ENCODE results near the gene CD160.
"Not testable (repeated sequence)": the region's sequence is repeated elsewhere in the genome, so short reads cannot be mapped to it uniquely, and the experiment has no call there.

CD160 gene

DNA sequence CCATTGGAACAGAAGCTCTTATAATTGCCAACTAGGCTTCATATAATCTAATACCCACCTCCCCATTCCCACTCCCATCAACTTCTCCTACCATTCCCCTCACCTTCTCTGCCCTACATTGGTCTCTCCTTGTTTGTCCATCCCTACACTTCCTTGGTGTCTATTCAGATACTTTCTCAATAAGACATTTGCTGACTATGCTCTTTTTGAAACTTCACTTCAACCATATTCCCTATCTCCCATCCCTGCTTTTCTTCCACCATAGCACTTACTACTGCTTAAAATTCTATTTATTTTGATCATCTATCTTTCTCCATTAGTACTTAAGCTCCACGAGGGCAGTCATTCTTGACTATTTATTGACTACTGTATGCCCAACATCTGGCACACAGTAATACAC, 40.4 kb downstream of the CD160 start:
- no peak for DNase-seq (ENCODE audit: low read depth in 2 of 2)

DNA sequence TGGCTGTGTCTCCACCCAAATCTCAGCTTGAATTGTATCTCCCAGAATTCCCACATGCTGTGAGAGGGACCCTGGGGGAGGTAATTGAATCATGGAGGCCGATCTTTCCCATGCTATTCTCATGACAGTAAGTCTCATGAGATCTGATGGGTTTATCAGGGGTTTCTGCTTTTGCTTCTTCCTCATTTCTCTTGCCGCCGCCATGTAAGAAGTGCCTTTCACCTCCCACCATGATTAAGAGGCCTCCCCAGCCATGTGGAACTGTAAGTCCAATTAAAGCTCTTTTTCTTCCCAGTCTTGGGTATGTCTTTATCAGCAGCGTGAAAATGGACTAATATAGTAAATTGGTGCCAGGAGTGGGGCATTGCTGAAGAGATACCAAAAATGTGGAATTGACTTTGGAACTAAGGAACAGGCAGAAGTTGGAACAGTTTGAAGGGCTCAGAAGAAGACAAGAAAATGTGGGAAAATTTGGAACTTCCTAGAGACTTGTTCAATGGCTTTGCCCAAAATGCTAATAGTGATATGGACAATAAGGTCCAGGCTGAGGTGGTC, 41.2 kb downstream of the CD160 start:
- not testable (repeated sequence) for DNase-seq (ENCODE audit: low read depth in 2 of 2)

DNA sequence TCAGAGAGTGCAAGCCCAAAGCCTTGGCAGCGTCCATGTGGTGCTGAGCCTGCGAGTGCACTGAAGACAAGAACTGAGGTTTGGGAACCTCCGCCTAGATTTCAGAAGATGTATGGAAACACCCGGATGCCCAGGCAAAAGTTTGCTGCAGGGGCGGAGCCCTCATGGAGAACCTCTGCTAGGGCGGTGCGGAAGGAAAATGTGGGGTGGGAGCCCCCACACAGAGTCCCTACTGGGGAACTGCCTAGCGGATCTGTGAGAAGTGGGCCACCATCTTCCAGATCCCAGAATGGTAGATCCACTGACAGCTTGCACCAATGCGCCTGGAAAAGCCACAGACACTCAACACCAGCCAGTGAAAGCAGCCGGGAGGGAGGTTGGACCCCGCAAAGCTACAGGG, 42.2 kb downstream of the CD160 start:
- not testable (repeated sequence) for DNase-seq (ENCODE audit: low read depth in 2 of 2)

DNA sequence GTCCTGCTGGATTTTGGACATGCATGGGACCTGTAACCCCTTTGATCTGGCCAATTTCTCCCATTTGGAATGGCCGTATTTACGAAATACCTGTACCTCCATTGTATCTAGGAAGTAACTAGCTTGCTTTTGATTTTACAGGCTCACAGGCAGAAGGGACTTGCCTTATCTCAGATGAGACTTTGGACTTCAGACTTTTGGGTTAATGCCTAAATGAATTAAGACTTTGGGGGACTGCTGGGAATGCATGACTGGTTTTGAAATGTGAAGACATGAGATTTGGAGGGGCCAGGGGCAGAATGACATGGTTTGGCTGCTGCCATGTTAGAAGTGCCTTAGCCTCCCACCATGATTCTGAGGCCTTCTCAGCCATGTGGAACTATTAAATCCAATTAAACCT, 42.7 kb downstream of the CD160 start:
- DNase-seq (ENCODE audit: low read depth in 2 of 2), result not testable (repeated sequence)

DNA sequence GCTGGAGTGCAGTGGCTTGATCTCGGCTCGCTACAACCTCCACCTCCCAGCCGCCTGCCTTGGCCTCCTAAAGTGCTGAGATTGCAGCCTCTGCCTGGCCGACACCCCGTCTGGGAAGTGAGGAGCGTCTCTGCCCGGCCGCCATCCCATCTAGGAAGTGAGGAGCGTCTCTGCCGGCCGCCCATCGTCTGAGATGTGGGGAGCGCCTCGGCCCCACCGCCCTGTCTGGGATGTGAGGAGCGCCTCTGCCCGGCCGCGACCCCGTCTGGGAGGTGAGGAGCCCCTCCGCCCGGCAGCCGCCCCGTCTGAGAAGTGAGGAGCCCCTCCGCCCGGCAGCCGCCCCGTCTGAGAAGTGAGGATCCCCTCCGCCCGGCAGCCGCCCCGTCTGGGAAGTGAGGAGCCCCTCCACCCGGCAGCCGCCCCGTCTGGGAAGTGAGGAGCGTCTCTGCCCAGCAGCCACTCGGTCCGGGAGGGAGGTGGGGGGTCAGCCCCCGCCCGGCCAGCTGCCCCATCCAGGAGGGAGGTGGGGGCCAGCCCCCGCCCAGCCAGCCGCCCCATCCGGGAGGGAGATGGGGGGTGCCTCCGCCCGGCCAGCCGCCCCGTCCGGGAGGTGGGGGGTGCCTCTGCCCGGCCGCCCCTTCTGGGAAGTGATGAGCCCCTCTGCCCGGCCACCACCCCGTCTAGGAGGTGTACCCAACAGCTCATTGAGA, 45.1 kb downstream of the CD160 start:
- not testable (repeated sequence) for DNase-seq (ENCODE audit: low read depth in 2 of 2)

DNA sequence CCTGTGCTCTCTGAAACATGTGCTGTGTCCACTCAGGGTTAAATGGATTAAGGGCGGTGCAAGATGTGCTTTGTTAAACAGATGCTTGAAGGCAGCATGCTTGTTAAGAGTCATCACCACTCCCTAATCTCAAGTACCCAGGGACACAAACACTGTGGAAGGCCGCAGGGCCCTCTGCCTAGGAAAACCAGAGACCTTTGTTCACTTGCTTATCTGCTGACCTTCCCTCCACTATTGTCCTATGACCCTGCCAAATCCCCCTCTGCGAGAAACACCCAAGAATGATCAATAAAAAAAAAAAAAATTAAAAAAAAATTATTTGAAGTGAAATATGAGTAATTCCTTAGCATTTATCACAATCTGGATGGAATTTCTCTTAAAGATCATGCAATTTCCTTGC, 45.8 kb downstream of the CD160 start:
- not testable (repeated sequence) for DNase-seq (ENCODE audit: low read depth in 2 of 2)

GRCh38 chr1:145765585-145766360, 46.5 kb downstream of the CD160 start:
- DNase-seq (ENCODE audit: low read depth in 2 of 2), result not testable (repeated sequence)

DNA sequence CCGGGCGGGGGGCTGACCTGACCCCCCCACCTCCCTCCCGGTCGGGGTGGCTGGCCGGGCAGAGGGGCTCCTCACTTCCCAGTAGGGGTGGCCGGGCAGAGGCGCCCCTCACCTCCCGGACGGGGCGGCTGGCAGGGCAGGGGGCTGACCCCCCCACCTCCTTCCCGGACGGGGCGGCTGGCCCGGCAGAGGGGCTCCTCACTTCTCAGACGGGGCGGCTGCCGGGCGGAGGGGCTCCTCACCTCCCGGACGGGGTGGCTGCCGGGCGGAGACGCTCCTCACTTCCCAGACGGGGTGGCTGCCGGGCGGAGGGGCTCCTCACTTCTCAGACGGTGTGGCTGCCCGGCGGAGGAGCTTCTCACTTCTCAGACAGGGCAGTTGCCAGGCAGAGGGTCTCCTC, 47.6 kb downstream of the CD160 start:
- not testable (repeated sequence) for DNase-seq (ENCODE audit: low read depth in 2 of 2)

DNA sequence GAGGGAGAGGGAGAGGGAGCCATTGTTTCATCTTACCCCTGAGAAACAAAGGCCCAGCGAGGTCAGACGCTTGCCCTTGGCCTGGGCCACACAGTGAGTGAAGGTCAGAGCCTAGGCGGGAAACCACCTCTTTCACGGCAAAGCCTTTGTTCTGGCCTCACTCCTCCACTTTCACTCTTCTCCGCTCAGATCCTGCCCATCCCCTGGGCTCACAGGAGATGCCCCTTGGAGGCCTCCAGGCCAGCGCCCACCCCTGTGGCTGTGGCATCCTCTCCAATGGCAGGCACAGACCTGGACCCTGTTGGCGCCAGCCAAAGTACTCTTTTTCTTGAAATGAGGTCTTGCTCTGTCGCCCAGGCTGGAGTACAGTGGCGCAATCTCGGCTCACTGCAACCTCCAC, 48.7 kb downstream of the CD160 start:
- not testable (repeated sequence) for DNase-seq (ENCODE audit: low read depth in 2 of 2)

- DNase-seq (ENCODE audit: low read depth in 2 of 2), result no peak
Measured at GRCh38 chr1:145771056-145771455, 51.8 kb downstream of the CD160 start.

GRCh38 chr1:145773423-145773822, 54.1 kb downstream of the CD160 start:
- no peak for DNase-seq (ENCODE audit: low read depth in 2 of 2)

DNA sequence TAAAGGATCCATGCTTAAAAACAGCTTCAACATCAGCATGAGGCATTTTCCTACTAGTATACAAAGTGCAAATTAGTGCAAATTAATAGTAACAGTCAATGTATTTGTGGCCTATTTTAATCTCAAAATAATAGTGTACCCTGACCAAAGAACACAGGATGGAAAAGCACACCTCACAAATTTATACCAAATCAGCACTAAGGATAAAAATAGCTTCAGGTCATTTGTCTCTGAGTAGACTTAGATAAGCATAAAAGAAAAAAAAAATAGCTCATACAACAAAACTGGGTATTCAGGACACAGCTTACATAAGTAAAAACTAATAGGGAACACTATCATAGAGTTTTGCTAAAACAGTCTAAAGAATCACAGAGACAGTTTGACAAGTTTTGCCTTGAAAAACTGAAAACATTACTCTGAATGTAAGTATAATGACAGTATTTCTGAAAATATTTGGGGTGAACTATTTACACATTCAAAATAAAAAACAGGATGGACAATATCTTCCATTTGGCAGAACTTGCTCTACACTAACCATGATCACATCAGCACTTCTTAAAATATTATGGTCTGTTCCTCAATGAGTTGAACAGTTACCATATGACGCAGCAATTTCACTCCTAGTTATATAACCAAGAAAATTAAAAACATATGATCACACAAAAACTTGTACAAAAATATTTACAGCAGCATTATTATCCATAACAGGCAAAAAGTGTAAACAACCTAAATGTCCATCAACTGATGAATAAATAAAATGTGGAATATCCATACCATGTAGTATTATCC, 58.3 kb downstream of the CD160 start:
- DNase-seq (ENCODE audit: low read depth in 2 of 2), result no peak

DNA sequence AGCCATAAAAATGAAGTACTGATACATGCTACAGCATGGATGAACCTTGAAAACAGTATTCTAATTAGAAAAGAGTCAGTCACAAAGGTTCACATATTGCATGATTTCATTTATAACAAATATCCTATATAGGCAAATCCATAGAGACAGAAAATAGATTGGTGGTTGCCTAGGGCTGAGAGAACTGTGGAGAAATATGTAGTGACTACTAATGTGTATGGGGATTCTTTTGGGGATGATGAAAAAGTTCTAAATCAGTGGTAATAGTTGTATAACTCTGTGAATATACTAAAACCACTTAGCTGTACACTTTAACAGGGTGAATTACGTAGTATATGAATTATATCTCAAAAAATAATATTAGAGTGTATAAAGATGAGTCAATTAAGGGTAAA, 58.8 kb downstream of the CD160 start:
- DNase-seq (ENCODE audit: low read depth in 2 of 2), result no peak

DNA sequence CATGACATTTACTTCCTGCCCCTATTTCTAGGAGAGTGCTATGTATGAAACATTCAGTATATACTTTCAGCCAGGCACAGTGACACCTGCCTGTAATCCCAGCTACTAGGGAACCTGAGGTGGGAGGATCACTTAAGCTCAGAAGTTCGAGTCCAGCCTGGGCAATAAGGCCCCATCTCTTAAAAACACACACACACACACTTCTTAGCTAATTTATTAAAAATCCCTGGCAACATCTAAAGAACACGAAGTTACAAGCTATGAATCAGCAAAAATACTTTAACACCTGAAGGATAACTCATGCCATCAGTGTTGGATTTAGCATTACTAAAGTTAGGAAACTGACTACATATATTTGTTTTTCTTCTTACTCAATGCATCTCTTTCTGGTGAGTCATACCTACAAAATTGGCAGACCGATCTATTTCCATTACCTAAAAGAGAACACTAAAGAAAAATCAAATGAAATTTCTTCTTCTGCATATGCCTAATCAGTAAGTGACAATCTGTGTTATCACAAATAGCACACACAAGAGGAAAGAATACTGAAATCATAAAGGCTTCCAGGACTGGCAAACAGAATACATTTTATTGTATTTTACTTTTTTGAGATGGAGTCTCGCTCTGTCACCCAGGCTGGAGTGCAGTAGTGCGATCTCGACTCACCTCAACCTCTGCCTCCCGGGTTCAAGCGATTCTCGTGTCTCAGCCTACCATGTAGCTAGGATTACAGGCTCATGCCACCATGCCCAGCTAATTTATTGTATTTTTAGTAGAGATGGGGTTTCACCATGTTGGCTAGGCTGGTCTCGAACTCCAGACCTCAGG, 63.2 kb downstream of the CD160 start:
- no peak for DNase-seq (ENCODE audit: low read depth in 2 of 2)

- no peak for DNase-seq (ENCODE audit: low read depth in 2 of 2)
Measured at GRCh38 chr1:145784409-145784808, 65.1 kb downstream of the CD160 start.

GRCh38 chr1:145785547-145785946, 66.2 kb downstream of the CD160 start:
- DNase-seq (ENCODE audit: low read depth in 2 of 2), result no peak

DNA sequence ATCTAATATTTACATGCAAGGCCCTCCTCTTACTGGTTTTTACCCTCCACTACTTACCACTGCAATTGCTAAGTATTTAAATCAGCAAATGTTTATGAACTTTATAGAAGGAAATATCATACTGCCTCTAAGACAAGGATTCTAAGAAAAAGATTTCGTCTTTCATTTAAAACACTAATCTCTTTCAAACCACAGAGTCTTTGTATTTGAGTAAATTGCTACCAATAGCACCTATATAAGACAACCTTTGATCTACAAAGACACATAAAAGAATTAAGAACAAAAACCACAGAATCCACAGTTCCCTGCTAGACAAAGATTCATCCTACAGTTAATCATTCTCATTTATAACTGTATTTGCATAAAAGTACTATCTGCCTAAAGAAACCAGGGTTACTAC, 67.0 kb downstream of the CD160 start:
- no peak for DNase-seq (ENCODE audit: low read depth in 2 of 2)

DNA sequence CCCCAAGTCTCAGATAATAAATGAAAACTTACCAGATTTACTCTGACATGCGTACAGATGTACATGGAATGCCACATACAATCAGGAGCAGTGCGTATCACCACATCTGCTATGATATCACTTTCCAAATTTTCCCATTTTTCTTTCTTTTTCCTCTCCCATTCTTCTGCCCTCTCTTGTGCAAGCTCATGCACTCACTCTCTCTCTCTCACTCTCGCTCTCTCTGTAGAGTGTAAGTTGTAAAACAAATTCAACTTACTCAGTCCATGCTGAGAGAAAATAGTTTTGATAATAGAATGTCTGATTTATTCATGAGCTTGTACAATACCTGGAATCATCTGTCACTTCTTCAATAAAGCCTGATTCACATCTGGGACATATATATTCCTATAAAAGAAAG, 69.3 kb downstream of the CD160 start:
- no peak for DNase-seq (ENCODE audit: low read depth in 2 of 2)

Data from stimulated activated CD8-positive, alpha-beta memory T cell treated with anti-CD3 and anti-CD28 coated beads, Interleukin-15, amount 100 ng/mL, for 4 hours (primary cell).